HG03521 (cell line): ENCODE results near the gene ACAN.

Experiments used
- ATAC-seq: cut with Tn5 transposase; IDR thresholded peaks from one replicate; pipeline ENCODE4 v1.9.1; 2021; ENCODE audit warnings: mild to moderate bottlenecking, moderate library complexity; ENCODE audit not compliant: unreplicated experiment

Gene ACAN

DNA sequence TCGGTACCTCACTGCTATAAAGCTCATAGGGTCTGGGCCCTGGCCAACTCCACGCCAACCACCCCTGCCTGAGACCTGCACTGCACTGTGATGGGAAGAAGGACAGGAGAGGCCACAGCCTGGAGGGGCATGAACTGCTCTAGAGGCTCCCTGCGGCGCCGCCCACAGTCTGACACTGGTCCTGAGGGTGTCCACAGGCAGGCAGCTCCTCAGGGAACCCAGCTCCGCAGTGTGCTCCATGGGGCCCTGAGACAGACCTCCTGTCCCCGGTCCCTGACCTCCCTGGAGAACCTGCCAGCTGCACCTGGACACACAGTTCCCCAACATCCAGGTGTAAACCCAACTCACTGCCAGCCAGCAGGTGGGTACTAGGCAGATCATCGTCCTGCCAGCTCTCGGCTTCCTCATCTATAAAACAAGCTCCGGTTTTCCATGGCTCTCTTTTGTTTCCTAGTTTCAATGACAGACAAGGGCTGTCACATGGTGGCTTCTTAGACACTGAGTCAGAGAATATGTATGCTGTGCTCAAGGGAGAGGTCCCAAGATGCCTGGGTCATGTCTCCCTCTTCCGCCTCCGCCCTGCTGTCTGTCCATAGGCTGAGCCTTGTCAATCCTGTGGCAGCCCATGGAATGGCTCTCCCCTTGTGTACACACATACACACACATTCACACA lies 97.2 kb downstream of the ACAN start:
- no peak for ATAC-seq

DNA sequence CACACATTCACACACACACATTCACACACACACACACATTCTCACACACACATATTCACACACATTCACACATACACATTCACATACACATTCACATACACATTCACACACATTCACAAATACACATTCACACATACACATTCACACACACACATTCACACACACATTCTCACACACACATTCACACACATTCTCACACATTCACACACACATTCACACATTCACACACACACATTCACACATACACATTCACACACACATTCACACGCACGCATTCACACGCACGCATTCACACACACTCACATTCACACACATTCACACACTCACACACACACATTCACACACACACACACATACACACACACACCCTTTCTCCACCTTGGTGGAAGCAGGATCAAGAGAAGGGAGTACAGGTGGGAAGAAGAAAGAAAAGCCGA lies 97.8 kb downstream of the ACAN start:
- no peak for ATAC-seq

DNA sequence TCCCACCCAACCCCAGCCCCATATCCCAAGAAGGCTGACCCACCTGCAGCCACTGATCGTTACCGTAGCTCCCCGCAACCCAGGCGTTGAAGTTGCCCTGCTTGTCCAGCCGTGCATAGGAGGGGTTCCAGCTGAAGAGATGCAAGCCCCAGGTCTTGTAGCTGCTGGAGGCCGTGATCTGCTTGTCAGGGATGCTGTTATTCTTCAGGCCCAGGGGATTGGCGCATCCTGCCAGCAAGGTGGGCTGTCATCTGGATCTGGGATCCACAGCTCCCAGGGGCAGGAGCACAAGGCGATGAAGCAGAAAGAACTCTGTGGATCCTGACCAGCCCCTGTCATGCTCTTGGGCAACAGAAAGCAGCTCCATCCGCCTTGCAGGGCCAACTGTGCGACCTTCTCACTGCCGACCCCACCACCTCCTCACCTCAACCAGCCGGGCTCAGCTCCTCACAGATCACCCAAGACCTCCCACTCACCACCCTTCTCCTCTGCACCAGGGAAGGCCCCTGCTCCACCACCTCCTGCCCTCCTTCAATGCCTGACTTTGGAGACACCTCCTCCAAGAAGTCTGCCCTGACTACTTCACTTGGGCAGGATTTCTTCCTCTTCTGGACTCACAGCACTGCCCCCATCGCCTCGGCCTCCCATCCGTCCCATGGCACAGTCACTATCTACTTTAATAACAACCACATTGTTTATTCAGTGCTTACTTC lies 98.4 kb downstream of the ACAN start:
- ATAC-seq: no peak

DNA sequence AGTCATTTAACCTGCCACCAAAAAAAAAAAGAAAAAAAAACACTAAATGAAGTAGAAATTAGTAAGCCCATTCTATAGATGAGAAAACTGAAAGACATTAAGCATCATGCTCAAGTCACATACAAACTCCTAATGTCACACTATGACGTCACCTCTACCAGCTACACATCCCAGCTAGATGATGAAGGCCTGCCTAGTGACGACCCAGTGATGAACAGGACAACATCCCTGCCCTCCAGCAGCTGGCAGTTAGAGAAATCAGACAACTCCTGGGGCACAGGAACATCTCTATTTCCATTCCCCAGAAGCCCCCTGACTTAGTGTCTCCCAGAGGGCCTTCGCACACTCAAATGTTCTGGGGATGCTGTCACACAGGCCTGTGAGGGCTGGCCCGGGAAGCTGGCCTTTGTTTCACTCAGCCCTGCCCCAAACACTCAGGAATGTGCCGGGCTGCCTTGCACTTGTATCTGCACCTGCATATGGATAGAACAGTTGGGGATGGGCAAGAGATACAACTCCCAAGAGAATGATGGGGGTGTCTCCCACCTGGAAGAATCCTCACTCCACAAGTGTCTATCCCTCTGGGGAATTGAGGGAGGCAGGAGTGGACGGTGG lies 99.1 kb downstream of the ACAN start:
- ATAC-seq: no peak

DNA sequence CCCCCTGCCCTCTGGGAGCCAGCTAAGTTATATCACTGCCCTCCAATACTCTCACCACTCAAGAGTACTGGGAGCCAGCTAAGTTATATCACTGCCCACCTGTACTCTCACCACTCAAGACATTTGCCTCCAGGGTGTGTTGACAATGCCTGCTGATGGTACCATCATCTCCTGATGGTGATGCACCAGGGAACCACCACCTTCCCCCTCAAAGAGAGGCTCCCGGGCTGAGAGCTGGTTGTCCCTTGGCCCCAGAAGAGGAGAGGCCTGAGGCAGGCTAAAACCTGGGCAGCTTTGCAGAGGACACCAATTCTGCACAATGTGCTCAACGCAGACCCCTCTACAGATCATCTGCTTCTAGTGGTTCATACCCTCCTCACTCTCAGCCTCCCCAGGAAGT lies 99.6 kb downstream of the ACAN start:
- no peak for ATAC-seq

DNA sequence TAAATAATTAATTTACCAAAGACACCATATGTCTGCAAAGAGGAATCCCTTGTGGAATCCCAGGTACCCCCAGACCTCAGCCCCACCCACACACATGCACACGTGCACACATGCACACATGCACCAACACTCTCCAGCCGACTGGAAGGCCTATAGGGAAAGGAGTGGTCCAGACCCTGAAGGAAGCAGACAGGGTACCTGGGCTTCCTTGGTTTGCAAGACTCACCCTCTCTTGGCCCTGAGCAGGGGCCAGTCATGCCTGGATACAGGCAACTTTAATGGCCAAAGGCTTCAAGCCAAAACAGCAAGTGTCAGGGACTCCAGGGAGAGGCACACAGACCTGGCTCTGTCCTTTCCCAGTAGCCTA lies 101.0 kb downstream of the ACAN start:
- no peak for ATAC-seq

DNA sequence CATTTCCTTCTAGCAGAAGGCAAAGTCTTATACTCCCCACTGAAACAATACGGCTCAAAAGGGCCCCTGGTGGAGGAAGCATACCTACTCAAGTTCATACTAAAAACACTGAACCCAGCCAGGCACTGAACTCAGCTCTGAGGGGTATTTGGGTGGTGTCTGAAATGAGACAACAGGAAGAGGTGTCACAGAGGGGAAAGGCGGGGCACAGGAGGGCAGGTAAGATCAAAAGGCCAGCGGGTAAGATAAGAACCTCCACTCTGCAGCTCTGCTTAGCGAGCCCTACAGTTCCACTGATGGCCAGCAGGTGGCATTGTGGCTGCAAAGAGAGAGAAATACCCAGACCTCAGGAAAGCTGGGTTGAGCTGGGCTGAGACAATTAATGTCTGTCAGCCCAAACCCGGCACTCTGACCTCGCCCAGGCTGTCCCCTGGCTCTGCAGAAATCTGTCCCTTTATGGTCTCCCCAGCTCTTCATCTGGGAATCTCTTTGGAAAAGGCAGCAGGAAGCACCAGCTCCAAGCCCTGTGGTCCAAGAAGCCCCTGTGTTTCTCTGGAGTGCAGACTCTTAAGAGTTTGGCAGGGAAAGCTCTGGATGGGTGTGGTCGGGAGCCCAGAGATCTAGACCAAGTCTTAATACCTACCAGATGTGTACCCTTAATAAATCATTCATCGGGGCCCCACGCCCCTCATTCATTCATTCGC lies 101.5 kb downstream of the ACAN start:
- peak; percentile 76 for ATAC-seq

DNA sequence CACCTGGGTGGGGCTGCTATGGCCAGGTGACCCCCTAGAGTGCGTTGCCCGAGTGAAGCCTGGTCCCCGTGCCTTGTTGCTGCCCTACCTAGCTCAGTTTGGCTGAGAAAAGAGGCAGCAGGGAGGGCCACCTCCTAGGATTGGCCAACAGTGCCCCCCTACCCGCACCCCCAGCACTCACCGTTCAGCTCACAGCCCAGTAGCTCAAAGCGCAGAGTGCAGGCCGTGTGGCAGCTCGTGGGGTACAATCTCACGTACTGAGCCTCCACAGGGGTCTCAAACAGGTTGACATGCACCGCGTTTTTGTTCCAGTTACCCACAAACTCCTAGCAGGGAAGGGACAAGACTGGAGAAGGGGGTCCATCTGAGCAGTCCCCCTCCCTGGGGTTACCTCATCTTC lies 102.3 kb downstream of the ACAN start:
- ATAC-seq: no peak

DNA sequence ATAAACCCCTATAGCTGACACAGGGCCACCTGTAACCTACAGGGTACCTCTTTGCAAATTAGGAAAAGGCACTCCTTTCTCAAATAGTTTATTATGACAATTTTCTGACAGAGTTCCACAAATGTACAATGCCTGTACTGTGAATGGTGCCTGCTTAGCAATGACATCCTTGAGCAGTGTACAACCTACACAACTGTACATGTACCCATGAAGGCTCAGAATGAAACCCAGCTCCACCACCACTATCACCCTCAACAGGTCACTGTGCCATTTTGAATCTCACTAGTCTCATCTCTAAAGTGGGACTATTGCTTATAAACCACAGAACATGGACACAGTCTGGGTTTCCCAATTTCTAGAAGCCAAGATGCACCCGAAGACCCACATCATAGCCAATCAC lies 102.9 kb downstream of the ACAN start:
- no peak for ATAC-seq

DNA sequence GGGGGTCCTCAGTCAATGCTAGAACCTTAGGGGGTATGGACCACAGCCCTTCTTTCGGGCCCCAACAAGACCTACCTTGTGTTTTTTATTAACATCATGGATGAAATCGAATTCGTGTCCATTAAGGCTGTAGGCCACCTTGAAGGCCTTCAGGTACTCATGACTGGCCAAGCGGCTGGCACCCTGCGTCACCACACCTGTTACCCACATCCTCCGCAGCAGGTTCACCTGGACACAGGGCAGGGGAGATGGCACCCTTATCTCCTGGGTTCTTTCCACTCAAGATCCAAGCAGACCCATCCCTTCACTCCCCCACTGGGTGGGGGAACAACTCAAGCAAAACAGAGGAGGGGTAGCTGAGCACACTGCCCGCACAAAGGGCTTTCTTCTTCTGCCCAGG lies 103.3 kb downstream of the ACAN start:
- no peak for ATAC-seq

DNA sequence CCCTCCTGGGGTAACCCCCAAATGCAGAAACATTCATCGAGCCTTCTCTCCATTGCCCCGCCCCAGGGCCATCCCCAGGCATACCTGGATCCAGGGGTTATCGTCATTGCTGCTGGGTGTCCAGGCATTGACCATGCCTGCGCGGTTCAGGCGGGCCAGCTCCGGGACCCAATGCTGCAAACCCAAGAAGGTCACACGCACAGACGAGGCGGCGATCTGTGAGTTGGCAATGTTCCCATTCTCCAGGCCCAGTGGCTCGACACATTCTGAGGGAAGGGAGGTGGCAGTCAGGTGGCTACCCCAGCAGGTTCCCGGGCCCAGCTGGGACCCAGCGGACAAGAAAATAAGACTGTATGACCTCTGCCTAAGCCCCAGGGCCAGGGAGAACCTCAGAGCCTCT lies 103.9 kb downstream of the ACAN start:
- no peak for ATAC-seq

DNA sequence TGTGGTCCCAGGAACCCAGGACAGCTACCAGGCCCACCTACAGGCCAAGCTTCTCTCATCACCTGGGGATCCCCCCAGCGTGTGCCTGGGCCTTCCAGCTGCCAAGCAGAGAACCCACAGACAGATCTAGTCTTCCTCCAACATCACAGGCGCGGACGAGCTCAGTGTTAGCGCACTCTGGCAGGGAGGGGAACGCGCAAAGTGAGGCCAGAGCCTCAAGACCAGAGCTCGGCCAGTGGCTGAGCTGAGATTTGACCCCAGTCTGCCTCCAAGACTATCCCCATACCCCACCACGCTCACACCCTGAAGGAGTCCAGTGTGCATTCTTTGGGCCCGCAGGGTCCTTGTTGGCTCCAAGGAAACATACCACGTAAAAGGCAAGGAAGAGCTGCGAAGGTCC lies 104.9 kb downstream of the ACAN start:
- ATAC-seq: no peak

DNA sequence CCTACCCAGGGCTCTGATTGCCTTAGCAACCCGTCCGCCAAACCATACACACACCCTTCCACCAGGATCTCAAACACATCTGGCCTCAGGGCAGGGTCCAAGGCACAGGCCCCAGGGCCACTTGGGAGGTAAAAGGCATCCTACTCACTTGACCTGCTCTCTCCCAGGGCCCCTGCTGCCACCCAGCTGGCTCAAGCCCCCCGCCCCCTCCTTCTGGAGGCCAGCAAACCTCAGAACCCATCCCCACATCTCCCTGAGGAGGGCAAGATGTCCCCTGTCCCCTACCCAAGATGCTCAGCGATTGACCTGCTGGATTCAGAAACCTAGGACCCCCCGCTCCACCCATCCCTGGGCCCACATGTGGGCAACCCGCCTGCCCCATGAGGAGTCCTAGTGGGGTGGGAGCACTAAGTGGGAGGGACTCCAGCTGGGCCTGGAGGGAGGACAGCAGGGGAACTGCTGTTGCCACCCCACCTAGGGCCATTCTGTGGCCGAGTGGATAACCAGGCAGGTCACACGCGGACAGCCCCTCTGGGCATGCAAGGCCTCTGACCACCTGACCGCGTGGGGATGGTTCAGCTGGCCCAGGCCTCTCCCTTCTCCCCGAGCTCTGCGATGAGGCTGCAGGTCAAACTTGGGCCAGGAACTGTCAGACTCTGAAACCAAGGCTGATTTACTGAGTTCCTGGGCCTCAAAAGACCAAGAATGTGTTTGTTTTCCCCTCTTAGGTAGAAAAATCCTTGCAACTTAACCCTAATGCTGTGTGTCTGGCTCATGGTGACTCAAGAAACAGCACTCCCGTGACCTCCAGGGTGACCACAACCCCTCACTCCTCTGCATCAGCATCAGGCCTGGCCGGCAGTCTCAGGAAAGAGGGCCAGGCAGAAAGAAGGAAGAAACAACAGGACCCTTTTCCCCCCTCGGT lies 105.7 kb downstream of the ACAN start:
- no peak for ATAC-seq

DNA sequence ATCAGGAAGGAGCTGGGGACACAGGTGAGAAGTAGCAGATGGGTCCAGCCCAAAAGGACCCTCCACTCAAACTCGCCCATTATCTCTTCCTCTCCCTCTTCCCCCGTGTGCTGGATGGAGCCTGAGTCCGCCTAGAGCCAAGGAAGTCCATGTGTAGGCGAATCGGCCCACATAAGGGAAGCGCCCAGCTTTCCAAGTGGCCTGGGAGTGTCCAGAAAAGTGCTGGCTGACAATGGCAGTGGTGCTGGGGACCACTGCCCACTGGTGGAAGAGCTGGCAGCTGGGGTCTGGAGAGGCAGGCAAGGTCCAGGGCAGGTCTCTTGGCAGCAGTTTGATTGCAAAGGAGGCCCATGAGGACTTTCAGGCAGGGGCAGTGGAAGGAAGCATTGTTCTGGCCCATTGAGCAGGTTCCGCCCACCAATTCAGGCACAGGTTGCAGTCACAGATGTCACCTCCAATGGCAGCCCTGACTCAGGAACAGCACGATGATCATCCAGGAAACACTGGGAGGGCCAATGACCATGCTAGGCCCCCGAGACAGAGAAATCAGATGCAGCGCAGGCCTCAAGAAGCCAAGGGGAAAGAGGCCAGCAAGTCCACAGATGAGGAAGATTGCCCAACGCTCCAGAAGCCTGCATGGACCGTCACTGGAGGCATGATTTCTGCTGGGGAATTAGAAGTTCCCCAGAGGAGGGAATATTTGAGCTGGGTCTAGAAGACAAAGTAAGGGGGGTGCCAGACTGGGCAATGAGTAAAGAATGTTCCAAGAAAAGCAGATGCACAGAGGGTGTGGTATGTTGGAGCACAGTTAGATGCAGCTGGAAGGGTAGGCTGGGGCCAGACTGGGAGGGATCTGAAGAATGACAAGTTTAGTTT lies 107.0 kb downstream of the ACAN start:
- no peak for ATAC-seq

DNA sequence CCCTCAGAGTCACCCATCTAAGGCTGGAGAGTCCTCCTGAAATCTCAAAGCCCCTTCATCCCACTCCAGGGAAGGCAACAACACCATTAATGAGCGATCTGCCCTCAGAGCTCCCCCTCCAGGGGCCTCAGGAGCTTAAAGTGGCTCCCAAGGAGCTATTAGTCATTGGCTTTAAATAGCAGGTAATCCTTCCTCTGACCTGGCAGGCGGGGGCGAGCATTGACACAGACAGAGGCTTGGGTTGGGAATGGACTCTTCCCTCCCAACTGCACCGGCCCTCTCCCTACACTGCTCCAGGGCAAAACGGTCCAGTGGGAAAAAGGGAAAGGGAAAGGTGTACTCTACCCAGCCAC lies 108.5 kb downstream of the ACAN start:
- no peak for ATAC-seq

DNA sequence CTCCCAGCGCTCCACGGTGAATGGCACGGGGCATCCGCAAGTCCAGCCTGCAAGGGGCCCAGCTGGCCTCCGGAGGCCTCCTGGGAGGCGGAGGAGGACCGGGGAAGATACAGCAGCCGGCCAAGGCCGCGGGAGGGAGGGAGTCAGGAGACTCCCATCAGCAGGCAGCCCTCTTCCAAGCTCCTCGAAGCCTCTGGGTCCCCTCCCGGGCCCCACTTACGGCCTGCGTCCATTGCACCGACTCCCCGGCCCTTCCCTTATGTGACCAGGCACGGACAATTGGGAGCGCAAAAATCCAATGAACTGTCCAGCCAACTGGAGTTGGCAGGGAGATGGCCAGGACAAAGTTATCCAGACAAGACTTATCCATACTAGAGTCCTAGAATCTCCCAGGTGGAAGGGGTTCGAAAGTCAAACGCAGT lies 109.3 kb downstream of the ACAN start:
- no peak for ATAC-seq

DNA sequence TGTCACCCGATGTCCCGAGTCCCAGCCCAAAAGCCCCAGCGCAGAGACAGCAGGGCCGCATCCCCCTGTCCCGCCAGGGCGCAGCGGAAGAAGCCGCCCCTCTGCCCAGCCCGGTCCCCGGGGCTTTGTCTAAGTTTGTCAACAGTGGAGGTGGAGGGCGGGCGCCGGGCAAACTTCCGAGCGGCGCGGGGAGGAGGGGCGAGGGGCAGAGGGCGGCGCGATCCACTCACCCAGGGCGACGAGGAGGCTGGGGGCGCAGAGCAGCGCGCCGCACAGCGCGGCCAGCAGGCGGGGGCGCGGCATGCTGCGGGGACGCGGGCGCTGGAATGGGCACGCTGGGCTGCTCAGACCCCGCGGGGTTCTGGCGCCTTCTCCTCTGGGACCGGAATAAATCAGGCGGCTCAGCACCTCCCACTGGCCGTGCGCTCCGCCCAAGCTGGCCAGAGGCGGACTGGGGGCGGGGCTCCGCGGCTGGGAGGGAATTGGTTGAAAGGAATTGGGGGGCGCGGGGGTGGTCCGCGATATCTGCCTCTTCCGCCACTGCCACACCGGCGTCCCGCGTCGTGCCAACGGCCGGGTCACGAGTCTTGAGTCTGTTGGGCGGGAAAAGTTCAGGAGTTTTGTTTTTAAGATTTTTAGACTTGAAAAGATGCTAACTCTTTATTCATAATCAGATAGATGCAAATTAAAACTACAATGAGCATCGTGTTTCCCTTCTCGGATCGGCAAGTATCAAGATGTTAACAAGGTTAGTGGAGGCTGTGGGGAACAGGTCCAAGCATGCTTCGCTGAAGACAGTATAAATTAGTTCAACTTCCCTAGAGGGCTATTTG lies 110.0 kb downstream of the ACAN start, which contains the start of gene MFGE8:
MFGE8 (minus strand) TSS at position 363 of the 833 bp plus-strand sequence; CDS start at position 303, 60 bp downstream.
- ATAC-seq: peak; percentile 61

DNA sequence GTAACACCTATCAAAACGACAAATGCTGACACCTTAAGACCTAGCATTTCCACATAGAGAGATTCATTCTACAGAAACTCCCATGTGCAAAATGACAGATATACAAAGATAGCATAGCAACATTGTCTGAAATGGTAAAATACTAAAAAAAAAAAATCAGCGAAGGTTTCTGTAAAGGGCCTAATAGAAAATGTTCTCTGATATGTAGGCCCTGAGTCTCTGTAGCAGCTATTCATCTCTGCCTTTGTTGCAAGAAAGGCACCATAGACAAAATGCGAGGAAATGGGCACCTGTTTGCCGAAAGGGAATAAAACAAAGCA lies 110.6 kb downstream of the ACAN start:
- ATAC-seq: no peak

DNA sequence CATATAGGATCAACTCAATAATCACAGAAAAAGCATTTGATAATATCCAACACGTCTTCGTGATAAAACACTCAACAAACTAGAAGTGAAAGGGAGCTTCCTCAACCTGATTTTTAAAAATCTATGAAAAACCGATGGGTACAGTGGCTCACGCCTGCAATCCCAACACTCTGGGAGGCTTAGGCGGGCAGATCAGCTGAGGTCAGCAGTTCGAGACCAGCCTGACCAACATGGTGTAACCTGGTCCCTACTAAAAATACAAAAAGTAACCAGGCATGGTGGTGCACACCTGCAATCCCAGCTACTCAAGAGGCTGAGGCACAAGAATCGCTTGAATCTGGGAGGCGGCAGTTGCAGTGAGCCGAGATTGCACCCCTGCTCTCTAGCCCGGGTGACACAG lies 112.1 kb downstream of the ACAN start:
- ATAC-seq: no peak
